ENCODE results near the gene JARID2. TPM values are rescaled to one million over a fixed set of nuclear protein-coding genes. Genes with fewer than 3 reads are reported as not detected.
A peak's percentile ranks its signal among the peaks of the same experiment; 100 is the strongest.

JARID2 gene
- total and polyA plus RNA-seq, 2 of the 13 experiments (the other 11 are each of a cell fraction or from before 2014, with no cell fraction given), result 7.5 to 10.3 TPM

GRCh38 chr6:15245361-15246216 is at the start of gene JARID2 (continued):
- TF ChIP-seq DR1 (CRISPR knock-in tag; IDR thresholded peaks at IDR 0.05) (no peak), TAF15 (IDR thresholded peaks at IDR 0.05; ENCODE audit: low read depth, low read length, poor library complexity, severe bottlenecking) (peak; percentile 43), ZNF777 (CRISPR knock-in tag; IDR thresholded peaks at IDR 0.05) (no peak), SALL2 (CRISPR knock-in tag; IDR thresholded peaks at IDR 0.05) (no peak; the same call in 1 of the 2 replicates), ZNF432 (CRISPR knock-in tag; IDR thresholded peaks at IDR 0.05; ENCODE audit: borderline replicate concordance) (no peak), CSRNP1 (CRISPR knock-in tag; IDR thresholded peaks at IDR 0.05) (no peak), HDAC1 (CRISPR knock-in tag; IDR thresholded peaks at IDR 0.05) (peak; percentile 81), ZNF446 (CRISPR knock-in tag; IDR thresholded peaks at IDR 0.05) (no peak), XBP1 (CRISPR knock-in tag; IDR thresholded peaks at IDR 0.05) (no peak), KMT2B (CRISPR knock-in tag; IDR thresholded peaks at IDR 0.05) (peak; percentile 82), TEAD3 (CRISPR knock-in tag; optimal IDR thresholded peaks at IDR 0.05; ENCODE audit: borderline replicate concordance) (peak; percentile 30), ZNF354B (CRISPR knock-in tag; IDR thresholded peaks at IDR 0.05) (0 out of 2 replicates have a peak, but pooled peaks have one; percentile 5), ZNF703 (CRISPR knock-in tag; IDR thresholded peaks at IDR 0.05; ENCODE audit: borderline replicate concordance) (no peak), CSRNP2 (CRISPR knock-in tag; conservative IDR thresholded peaks at IDR 0.05; ENCODE audit: low read depth) (no peak), RAD51 (IDR thresholded peaks at IDR 0.05; ENCODE audit: borderline replicate concordance) (no peak), ZNF160 (CRISPR knock-in tag; IDR thresholded peaks at IDR 0.05) (no peak), CENPT (CRISPR knock-in tag; IDR thresholded peaks at IDR 0.05; ENCODE audit: low read depth) (no peak), ZNF850 (CRISPR knock-in tag; conservative IDR thresholded peaks at IDR 0.05) (no peak), ZNF18 (CRISPR knock-in tag; IDR thresholded peaks at IDR 0.05; ENCODE audit: insufficient replicate concordance) (no peak), KDM1A (CRISPR knock-in tag; IDR thresholded peaks at IDR 0.05) (no peak), MAF1 (CRISPR knock-in tag; IDR thresholded peaks at IDR 0.05; ENCODE audit: borderline replicate concordance) (no peak), LCORL (IDR thresholded peaks at IDR 0.05) (no peak), LCORL (CRISPR knock-in tag; IDR thresholded peaks at IDR 0.05) (peak; percentile 66)
- TF ChIP-seq, protein P1, sequence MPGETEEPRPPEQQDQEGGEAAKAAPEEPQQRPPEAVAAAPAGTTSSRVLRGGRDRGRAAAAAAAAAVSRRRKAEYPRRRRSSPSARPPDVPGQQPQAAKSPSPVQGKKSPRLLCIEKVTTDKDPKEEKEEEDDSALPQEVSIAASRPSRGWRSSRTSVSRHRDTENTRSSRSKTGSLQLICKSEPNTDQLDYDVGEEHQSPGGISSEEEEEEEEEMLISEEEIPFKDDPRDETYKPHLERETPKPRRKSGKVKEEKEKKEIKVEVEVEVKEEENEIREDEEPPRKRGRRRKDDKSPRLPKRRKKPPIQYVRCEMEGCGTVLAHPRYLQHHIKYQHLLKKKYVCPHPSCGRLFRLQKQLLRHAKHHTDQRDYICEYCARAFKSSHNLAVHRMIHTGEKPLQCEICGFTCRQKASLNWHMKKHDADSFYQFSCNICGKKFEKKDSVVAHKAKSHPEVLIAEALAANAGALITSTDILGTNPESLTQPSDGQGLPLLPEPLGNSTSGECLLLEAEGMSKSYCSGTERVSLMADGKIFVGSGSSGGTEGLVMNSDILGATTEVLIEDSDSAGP (CRISPR knock-in tag; IDR thresholded peaks at IDR 0.05; ENCODE audit: borderline replicate concordance), result peak; percentile 72

Data from HepG2 (cell line).